Measurements from ENCODE around the gene RRAGB.
"Not testable (repeated sequence)": the region's sequence is repeated elsewhere in the genome, so short reads cannot be mapped to it uniquely, and the experiment has no call there.

RRAGB gene, protein sequence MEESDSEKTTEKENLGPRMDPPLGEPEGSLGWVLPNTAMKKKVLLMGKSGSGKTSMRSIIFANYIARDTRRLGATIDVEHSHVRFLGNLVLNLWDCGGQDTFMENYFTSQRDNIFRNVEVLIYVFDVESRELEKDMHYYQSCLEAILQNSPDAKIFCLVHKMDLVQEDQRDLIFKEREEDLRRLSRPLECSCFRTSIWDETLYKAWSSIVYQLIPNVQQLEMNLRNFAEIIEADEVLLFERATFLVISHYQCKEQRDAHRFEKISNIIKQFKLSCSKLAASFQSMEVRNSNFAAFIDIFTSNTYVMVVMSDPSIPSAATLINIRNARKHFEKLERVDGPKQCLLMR

DNA sequence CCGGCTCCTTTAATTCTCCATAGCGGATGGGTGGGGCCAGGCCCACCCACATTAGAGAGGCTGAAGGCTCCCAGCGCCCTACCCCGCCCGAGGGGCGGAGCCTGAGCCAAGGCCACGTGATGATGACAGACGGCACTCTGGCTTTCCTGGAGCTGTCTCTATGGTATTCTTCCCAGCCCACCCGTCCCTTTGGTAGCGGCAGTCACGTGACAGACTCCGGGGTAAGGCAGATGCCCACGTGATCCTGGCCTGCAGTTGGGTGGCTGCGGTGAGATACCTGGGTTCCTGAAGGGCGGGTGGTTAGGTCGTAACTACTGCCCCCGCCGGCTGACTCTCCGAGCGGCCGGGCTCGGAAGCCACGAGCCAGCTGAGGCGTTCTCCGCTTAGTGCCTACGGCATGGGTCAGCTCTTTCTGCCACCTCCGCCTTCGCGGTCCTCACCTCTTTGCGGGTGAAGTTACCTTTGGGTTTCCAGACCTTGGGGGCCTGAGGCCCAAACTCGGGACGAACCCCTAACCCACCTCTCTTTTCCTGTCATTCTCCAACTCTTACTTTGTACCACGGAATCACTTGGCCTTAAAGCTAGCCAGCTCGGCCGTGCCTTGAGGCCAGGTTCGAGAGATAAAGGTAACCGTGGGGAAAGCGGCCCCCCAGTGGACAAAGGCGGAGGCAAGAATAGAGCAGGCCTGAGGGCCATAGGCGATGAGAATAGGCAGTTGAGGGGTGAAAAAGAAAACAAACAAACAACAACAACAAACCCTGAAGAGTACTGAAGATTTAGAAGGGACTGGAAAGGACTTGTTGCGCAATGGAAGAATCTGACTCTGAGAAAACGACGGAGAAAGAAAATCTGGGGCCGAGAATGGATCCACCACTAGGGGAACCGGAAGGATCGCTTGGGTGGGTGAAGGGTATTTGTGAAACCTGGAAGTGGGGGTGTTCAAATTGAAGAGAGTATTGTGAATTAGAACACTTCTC, at the start of gene RRAGB:
RRAGB (plus strand) TSS at position 229 of the 977 bp plus-strand sequence; CDS start at position 808, 579 bp downstream.
- DNase-seq, result peak; percentile 93

DNA sequence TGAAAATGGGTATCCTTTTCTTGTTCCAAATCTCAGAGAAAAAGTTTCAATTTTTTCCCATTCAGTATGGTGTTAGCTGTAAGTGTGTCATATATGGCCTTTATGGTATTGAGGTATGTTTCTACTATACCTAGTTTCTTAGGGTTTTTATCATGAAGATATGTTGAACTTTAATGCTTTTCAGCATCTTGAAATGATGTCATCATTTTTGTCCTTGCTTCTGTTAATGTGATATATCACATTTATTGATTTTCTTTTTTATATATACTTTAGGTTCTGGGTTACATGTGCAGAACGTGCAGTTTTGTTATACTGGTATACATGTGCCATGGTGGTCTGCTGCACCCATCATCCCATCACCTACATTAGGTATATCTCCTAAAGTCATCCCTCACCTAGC, 49.5 kb upstream of the RRAGB start:
- no peak for DNase-seq

DNA sequence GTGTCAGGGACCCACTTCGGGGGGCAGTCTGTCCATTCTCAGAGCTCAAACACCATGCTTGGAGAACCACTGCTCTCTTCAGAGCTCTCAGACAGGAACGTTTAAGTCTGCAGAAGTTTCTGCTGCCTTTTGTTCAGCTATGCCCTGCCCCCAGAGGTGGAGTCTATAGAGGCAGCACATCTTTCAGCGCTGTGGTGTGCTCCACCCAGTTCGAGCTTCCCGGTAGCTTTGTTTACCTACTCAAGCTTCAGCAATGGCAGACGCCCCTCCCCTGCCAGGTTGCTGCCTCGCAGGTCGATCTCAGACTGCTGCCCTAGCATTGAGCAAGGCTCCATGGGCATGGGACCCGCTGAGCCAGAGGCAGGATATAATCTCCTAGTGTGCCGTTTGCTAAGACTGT, 29.0 kb upstream of the RRAGB start:
- DNase-seq, result peak; percentile 0

DNA sequence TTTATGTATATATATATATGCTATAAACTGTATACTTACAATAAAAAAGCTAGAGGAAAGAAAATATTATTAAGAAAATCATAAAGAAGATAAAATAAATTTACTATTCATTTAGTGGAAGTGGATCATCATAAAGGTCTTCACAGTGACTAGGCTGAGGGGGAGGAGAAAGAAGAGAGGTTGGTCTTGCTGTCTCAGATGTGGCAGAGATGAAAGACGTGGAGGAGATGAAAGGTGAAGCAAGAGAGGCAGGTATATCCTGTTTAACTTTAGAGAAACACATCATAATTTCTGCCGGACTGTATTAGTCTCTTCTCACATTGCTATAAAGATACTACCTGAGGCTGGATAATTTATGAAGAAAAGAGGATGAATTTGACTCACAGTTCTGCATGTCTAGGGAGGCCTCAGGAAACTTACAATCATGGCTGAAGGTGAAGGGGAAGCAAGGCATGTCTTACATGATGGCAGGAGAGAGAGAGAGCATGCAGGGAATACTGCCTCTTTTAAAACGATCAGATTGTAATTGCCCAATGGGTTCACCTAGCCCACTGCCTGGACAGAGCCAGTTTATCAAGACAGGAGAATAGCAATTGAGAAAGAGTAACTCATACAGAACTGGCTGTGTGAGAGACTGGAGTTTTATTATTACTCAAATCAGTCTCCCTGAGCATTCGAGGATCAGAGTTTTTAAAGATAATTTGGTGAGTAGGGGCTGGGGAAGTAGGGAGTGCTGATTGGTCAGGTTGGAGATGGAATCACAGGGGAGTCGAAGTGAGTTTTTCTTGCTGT, 22.1 kb upstream of the RRAGB start:
- DNase-seq, result no peak

DNA sequence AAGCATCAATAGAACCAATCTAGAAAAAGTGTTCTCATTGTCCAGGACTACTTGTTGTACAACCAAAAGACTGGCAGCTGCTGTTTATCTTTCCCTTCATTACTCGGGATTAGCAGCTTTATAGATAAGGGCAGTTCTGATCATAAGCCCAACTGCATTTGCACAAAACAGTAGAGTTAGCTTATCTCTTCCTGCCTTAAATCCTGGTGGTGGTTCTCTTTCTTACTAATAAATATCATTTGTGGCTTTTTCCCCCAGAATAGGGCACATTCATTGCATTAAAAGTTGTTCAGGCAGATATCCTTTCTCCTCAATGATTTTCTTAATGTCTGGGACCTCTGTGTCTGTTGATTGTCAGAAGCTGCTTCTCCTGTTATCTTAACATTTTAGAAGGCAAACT, 20.2 kb upstream of the RRAGB start:
- no peak for DNase-seq

- no peak for DNase-seq
Observed at GRCh38 chrX:55702671-55703070, 14.9 kb upstream of the RRAGB start.

GRCh38 chrX:55703436-55703835, 14.1 kb upstream of the RRAGB start:
- DNase-seq, result not testable (repeated sequence)

DNA sequence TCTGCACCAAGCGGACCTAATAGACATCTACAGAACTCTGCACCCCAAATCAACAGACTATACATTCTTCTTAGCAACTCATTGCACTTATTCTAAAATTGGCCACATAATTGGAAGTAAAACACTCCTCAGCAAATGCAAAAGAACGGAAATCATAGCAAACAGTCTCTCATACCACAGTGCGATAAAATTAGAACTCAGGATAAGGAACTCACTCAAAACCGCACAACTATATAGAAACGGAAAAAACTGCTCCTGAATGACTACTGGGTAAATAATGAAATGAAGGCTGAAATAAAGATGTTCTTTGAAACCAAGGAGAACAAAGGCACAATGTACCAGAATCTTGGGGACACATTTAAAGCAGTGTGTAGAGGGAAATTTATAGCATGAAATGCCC, 12.5 kb upstream of the RRAGB start:
- DNase-seq, result not testable (repeated sequence)

DNA sequence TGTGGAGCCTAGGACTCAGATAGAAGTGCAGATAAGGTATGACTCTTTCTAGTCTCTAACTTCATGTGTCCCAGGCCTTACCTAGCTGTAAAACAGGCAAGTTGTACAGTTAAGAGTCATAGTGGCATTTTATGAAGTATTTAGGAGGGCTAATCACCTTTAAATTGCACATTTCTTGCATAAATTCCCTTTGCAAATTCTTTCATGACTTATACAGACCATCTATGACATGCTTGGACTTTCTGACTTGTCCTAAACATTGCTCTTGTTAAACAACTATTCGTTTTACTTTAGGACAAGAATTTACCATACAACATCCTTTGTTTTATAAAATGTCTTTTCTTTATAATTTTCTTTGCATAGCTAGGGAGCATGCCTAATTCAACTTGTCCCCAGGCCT, 7.8 kb upstream of the RRAGB start:
- no peak for DNase-seq

GRCh38 chrX:55710701-55711100, 6.8 kb upstream of the RRAGB start:
- no peak for DNase-seq

GRCh38 chrX:55713631-55714030, 3.9 kb upstream of the RRAGB start:
- no peak for DNase-seq

DNA sequence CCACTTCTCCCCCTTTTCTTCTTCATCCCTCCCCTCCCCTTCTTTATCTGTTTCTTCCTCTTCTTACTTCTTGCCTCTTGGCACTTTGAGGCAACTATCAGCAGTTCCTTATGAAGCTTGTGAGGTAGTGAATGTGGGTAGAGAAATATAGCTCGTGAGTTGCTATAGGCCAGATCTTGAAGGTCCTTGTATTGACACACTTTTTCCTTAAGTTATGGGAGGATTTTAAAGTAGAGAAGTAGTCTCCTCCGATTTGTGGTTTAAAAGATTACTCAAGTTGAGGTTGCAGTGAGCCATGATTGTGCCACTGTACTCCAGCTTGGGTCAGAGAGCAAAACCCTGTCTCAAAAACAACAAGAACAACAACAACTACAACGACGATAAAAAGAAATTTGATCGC, 3.4 kb upstream of the RRAGB start:
- no peak for DNase-seq

DNA sequence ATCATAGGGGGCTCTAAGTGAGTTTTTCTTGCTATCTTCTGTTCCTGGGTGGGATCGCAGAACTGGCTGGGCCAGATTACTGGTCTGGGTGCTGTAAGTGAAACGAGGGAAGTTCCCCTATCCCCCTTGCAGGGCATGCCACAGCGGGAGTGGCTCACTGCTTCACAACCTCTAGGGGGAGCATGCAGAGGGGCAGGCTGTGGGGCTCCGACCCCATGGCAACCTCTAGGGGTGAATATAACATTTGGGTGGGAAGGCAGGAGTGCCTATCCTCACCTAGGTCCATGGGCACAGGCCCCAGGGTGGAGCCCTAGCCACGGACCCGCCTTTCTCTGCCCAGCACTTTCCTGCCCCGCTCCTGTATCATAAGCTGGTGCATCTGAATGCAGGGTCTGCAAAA, 1.7 kb upstream of the RRAGB start:
- no peak for DNase-seq

GRCh38 chrX:55716937-55717336, 612 bp upstream of the RRAGB start:
- no peak for DNase-seq

GRCh38 chrX:55731826-55732225, 14.3 kb downstream of the RRAGB start:
- no peak for DNase-seq

DNA sequence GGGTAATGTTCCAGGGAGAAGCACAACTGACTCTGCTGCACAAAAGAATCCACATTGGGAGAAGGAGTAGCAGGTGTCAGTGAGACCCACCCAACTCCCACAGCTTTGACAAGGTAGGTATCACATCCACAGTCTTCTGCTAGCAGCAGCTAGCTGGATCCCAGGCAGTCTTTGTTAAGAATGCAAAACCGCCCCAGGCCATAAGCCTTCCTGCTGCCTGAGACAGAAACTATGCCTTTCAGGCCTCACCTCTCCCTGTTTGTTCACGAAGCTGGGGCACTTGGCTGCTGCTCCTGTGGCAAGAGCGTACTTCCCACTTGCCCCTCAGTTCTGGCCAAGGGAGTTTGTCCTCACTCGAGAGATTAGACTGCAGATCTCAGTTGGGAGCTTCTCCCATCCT, 21.4 kb downstream of the RRAGB start:
- no peak for DNase-seq

GRCh38 chrX:55742649-55743048, 25.1 kb downstream of the RRAGB start:
- DNase-seq, result no peak

GRCh38 chrX:55748463-55748862, 30.9 kb downstream of the RRAGB start:
- DNase-seq, result not testable (repeated sequence)

DNA sequence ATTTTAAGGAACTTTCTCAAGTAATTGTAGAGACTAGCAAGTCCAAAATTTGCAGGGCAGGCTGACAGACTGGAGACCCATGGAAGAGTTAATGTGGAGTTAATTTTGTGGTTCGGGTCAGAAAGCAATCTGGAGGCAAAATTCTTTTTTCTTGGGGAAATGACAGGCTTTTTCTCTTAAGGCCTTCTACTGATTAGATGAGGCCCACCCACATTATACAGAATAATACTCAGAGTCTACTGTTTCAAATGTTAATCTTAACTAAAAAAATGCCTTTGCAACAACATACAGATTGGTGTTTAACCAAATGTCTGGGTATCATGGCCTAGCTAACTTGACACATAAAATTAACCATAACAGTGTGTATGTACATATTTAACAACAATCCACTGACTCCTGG, 32.7 kb downstream of the RRAGB start:
- no peak for DNase-seq

DNA sequence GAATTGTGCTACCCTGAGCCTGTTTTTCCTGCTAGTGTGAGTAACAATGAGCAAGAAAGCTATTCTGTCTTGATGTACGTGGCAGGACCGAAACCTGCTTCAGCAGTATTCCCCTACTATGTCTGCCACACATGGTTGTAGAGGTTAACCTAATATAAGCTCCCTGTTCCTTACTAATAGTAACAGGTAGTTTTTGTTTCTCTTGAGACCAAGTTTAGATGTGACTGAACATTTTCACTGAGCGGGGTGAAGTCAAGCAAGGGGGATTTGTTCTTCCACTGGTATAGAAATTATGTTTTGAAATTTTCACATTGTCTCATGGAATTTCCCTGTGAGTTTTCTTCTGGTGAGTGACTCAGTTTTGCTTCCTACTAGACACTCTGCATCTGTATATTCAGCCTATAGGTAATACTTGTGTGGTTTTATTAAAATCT, 37.3 kb downstream of the RRAGB start:
- no peak for DNase-seq

GRCh38 chrX:55758033-55758432, 40.5 kb downstream of the RRAGB start:
- no peak for DNase-seq

- no peak for DNase-seq
Observed at GRCh38 chrX:55759478-55759877, 41.9 kb downstream of the RRAGB start.

GRCh38 chrX:55767100-55767499, 49.6 kb downstream of the RRAGB start:
- no peak for DNase-seq
